B cell (primary cell): ENCODE measurements around the gene TDRD15. TPM values are rescaled to one million over a fixed set of nuclear protein-coding genes. Genes with fewer than 3 reads are reported as not detected.

ENCODE experiments used
- ATAC-seq: fragments of 200-7000 bp; cut with Tn5 transposase; one replicate; pipeline ENCODE4 v1.10.0; 2021; ENCODE audit warnings: low read depth, mild to moderate bottlenecking, moderate number of reproducible peaks, moderate library complexity
- CTCF ChIA-PET: fragments of 350-600 bp; sonication (Branson Sonifier 250); formaldehyde crosslinking; loops from one replicate; lab custom pipeline; 2021; ENCODE audit warnings: antibody characterized with exemption, inconsistent platforms; lab: Charles Lee
- POLR2A ChIA-PET: fragments of 350-600 bp; sonication (Branson Sonifier 250); formaldehyde crosslinking; loops from one replicate; lab custom pipeline; 2021; ENCODE audit warnings: antibody characterized with exemption; lab: Charles Lee
- DNase-seq: peaks from one replicate; pipeline ENCODE4 v3.0.0; 2013
- H2AFZ ChIP-seq: 2 replicates; pipeline ENCODE4 v1.6.1; 2012; ENCODE audit warnings: mild to moderate bottlenecking, low read depth, low read length; ENCODE audit not compliant: insufficient read depth, poor library complexity, severe bottlenecking
- H3K27ac ChIP-seq, 2 donors: 1 replicate in 1 of 2; 2 replicates in 1 of 2; pipeline ENCODE4 v1.5.1; 2012 to 2013; ENCODE audit warnings: low read length in 2 of 2, mild to moderate bottlenecking in 2 of 2, moderate library complexity in 1 of 2
- H3K27me3 ChIP-seq, 4 experiments: fragments of 200-600 bp in 1 of 4; sonication (generic) in 1 of 4; replicated peaks in 1 of 4; 1 replicate in 2 of 4; 2 replicates in 2 of 4; pipeline versions ENCODE4 v1.6.1 to v1.7.0; 2013 to 2016; ENCODE audit warnings: low read length in 3 of 4, mild to moderate bottlenecking in 2 of 4, mixed read lengths in 1 of 4, moderate library complexity in 1 of 4; ENCODE audit not compliant: insufficient read depth in 4 of 4, control insufficient read depth in 3 of 4; ENCODE audit errors: control extremely low read depth in 1 of 4
- H3K36me3 ChIP-seq, 2 experiments: replicated peaks in 1 of 2; 1 replicate in 1 of 2; 2 replicates in 1 of 2; pipeline versions ENCODE4 v1.6.1 to v1.7.1; 2013; ENCODE audit warnings: low read length in 1 of 2; ENCODE audit not compliant: insufficient read depth in 2 of 2, control insufficient read depth in 1 of 2; ENCODE audit errors: control extremely low read depth in 1 of 2, extremely low read depth in 1 of 2
- H3K4me1 ChIP-seq, 2 donors: fragments of 200-600 bp in 1 of 2; sonication (generic) in 1 of 2; 1 replicate in 1 of 2; 2 replicates in 1 of 2; pipeline versions ENCODE4 v1.5.1 to v1.6.1; 2013 to 2017; ENCODE audit warnings: low read length in 2 of 2; ENCODE audit not compliant: control insufficient read depth in 2 of 2, insufficient read depth in 2 of 2
- H3K4me2 ChIP-seq: replicated peaks from 2 replicates; pipeline ENCODE3; 2012; ENCODE audit warnings: mild to moderate bottlenecking, low read depth, low read length; ENCODE audit not compliant: poor library complexity, severe bottlenecking
- H3K4me3 ChIP-seq, 5 experiments: fragments of 200-600 bp in 1 of 5; sonication (generic) in 1 of 5; 1 replicate in 3 of 5; 2 replicates in 2 of 5; pipeline versions ENCODE4 v1.5.1 to v1.7.0; 2011 to 2016; ENCODE audit warnings: low read length in 4 of 5, mild to moderate bottlenecking in 4 of 5, low read depth in 2 of 5, control low read depth in 1 of 5, moderate library complexity in 1 of 5; ENCODE audit not compliant: insufficient read depth in 1 of 5; ENCODE audit errors: control extremely low read depth in 1 of 5, extremely low read depth in 1 of 5
- H3K79me2 ChIP-seq: fragments of 200-600 bp; sonication (generic); one replicate; pipeline ENCODE4 v1.6.0; 2016; ENCODE audit warnings: low read length; ENCODE audit not compliant: control insufficient read depth, insufficient read depth
- H3K9ac ChIP-seq: fragments of 200-600 bp; sonication (generic); 2 replicates; pipeline ENCODE4 v1.6.1; 2017; ENCODE audit warnings: mild to moderate bottlenecking, low read length, moderate library complexity
- H3K9me3 ChIP-seq, 3 donors: one replicate each; pipeline versions ENCODE4 v1.6.1 to v1.7.1; 2013; ENCODE audit warnings: low read length in 2 of 3; ENCODE audit not compliant: control insufficient read depth in 2 of 3, insufficient read depth in 1 of 3; ENCODE audit errors: control extremely low read depth in 1 of 3
- H4K20me1 ChIP-seq: 2 replicates; pipeline ENCODE4 v1.6.0; 2012; ENCODE audit warnings: mild to moderate bottlenecking, low read length; ENCODE audit not compliant: insufficient read depth, control insufficient read depth, poor library complexity, severe bottlenecking
- H3K27ac Mint-ChIP-seq: one replicate; pipeline ENCODE4 v1.8.0; 2021; ENCODE audit warnings: mixed read lengths
- H3K27me3 Mint-ChIP-seq: one replicate; pipeline ENCODE4 v1.8.0; 2021; ENCODE audit warnings: mixed read lengths
- H3K4me1 Mint-ChIP-seq: one replicate; pipeline ENCODE4 v1.8.0; 2021; ENCODE audit warnings: mixed read lengths
- H3K4me3 Mint-ChIP-seq: one replicate; pipeline ENCODE4 v1.8.0; 2021; ENCODE audit warnings: mixed read lengths
- H3K9me3 Mint-ChIP-seq: one replicate; pipeline ENCODE4 v1.8.0; 2022; ENCODE audit warnings: mixed read lengths; ENCODE audit not compliant: insufficient read depth
- CTCF ChIP-seq: fragments of 200-600 bp; IDR thresholded peaks from one replicate; pipeline ENCODE4 v1.8.0; 2022; ENCODE audit warnings: antibody characterized with exemption, mild to moderate bottlenecking
- EZH2 ChIP-seq: IDR thresholded peaks from 2 replicates; pipeline ENCODE4 v1.6.1; 2012; ENCODE audit warnings: borderline replicate concordance, low read depth, mild to moderate bottlenecking, moderate library complexity, low read length; ENCODE audit not compliant: insufficient read depth, poor library complexity, severe bottlenecking
- WGBS: methylation state at CpG from one replicate; pipeline ENCODE4 v1.1.5; 2013; ENCODE audit warnings: missing lambda C conversion rate; ENCODE audit not compliant: insufficient coverage; 5-methylcytosine and 5-hydroxymethylcytosine counted together
- intact Hi-C: fragments of 100-400 bp; cut with micrococcal nuclease; formaldehyde crosslinking; loops from one replicate; pipeline ENCODE4 v1.10.0; 2022
- polyA plus RNA-seq: library from polyadenylated mRNA; depleted of rRNA; stranded (reverse); fragments of >200 nt; gene quantifications from 2 replicates; pipeline ENCODE4 v1.2.3, GENCODE V29; 2012
- total RNA-seq, 2 donors: library from RNA; stranded (reverse); fragments of 120-200 nt in 1 of 2; gene quantifications; 1 replicate in 1 of 2; 2 replicates in 1 of 2; pipeline versions ENCODE4 v1.2.3 to v1.2.4, GENCODE V29; 2013 to 2022

TDRD15 gene
- total and polyA plus RNA-seq, 2 donors (not counting 1 experiment from before 2014, with no cell fraction given) = 0.04 to 1.1 TPM

DNA sequence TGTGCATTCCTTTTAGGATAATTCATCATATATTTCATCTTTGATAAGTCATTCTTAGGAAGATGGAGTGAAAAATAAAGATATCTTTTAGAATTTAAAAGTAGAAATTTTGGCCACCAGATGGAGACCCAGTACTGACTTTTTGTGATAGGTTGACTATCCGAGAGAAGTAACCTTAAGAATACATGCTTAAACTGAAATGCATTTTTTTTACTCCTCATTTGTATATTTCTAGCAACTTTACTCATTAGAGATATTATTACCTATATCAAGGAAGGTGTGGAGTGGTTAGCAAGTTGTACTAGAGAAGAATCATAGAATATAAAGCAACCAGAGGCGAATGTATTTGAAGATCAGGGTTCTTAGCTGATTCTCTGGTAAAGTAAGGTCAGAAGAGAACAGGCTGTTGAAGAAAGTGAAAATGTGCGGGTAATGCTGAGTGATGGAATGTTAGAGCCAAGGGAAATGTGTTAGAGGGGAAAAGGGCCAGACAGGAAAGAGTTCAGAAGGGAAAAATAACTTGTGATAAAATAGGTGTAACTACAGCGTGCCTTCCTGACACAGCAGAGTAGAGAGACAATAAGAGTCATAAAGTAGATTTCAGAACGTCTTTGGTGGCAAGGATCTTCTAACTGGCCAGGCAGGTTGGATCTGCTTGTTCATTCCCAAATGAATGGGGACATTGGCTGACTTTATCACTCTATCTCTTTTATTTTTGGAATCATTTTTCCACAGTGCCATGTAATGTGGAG, 52.3 kb downstream of the TDRD15 start:
- 64% methylated on average over 3 of the region's 5 CpGs for WGBS
- Histone ChIP-seq H3K4me1 (no peaks in the 10 kb centered on the region), H3K27me3 (no peaks in the 10 kb centered on the region), H4K20me1 (no peaks in the 10 kb centered on the region), H3K4me3 (no peak overlapping the region), H3K36me3 (no peaks in the 10 kb centered on the region), H3K27ac (no peak overlapping the region), H3K4me2 (no peak overlapping the region), H3K79me2 (no peaks in the 10 kb centered on the region), H2AFZ (no peak overlapping the region), H3K9me3 (no peaks in the 10 kb centered on the region), H3K9ac (no peak overlapping the region)
- DNase-seq (no peak), ATAC-seq (no peak)
- no peak for TF ChIP-seq CTCF
- TF ChIP-seq EZH2 = no peak
- POLR2A ChIA-PET = no interaction called here
- intact Hi-C loops = no loop called here
- H3K27ac Mint-ChIP-seq = no peak overlapping the region
- peaks cover 7% of the 10 kb centered on the region for H3K27me3 Mint-ChIP-seq
- no peak overlapping the region for H3K4me3 Mint-ChIP-seq
- CTCF ChIA-PET = no interaction called here
- H3K9me3 Mint-ChIP-seq = no peaks in the 10 kb centered on the region
- no peaks in the 10 kb centered on the region for H3K4me1 Mint-ChIP-seq

- Mint-ChIP-seq H3K27me3 (peaks cover 5% of the 10 kb centered on the region), H3K9me3 (no peaks in the 10 kb centered on the region), H3K4me3 (no peak overlapping the region), H3K27ac (no peak overlapping the region), H3K4me1 (no peaks in the 10 kb centered on the region)
- no peak overlapping the region for H3K27ac ChIP-seq
- intact Hi-C loops = no loop called here
- no peaks in the 10 kb centered on the region for H3K9me3 ChIP-seq
- CTCF ChIA-PET = no interaction called here
- TF ChIP-seq EZH2 (no peak), CTCF (no peak)
- H3K36me3 ChIP-seq = no peaks in the 10 kb centered on the region
- WGBS = 100% methylated on average over 3 of the region's 5 CpGs
- POLR2A ChIA-PET = no interaction called here
- no peaks in the 10 kb centered on the region for H3K27me3 ChIP-seq
- no peaks in the 10 kb centered on the region for H3K79me2 ChIP-seq
- H3K4me2 ChIP-seq = no peak overlapping the region
- H4K20me1 ChIP-seq = no peaks in the 10 kb centered on the region
- H2AFZ ChIP-seq = no peak overlapping the region
- H3K4me3 ChIP-seq = no peak overlapping the region
- ATAC-seq (no peak), DNase-seq (no peak)
- H3K9ac ChIP-seq = no peak overlapping the region
- H3K4me1 ChIP-seq = no peaks in the 10 kb centered on the region
These were observed 58.2 kb downstream of the TDRD15 start for GRCh38 chr2:21181957-21182356.
